ENCODE measurements around the gene MYMX. TPM values are rescaled to one million over a fixed set of nuclear protein-coding genes. Genes with fewer than 3 reads are reported as not detected.

The MYMX gene
- total RNA-seq, 1 donor = not detected

- Histone ChIP-seq H3K27ac (ENCODE audit: low read depth, low read length) (peak overlapping the region; percentile 95), H2AFZ (ENCODE audit: low read length) (peak overlapping the region; percentile 95)
These were observed 28.7 kb downstream of the MYMX start for GRCh38 chr6:44245391-44245911.

GRCh38 chr6:44245912-44246662, 29.4 kb downstream of the MYMX start:
- peak overlapping the region; percentile 97 for H3K4me2 ChIP-seq (ENCODE audit: insufficient read depth, low read length)
- H3K36me3 ChIP-seq (ENCODE audit: insufficient read depth, low read length) = peaks cover 26% of the 10 kb centered on the region
- peak overlapping the region; percentile 95 for H3K27ac ChIP-seq (ENCODE audit: low read depth, low read length)
- TF ChIP-seq CTCF (IDR thresholded peaks at IDR 0.05; ENCODE audit: extremely low read depth, low read depth, low read length) = no peak
- H3K4me1 ChIP-seq (ENCODE audit: insufficient read depth, low read length) = peaks cover 26% of the 10 kb centered on the region
- peak overlapping the region; percentile 95 for H2AFZ ChIP-seq (ENCODE audit: low read length)
- H3K9me3 ChIP-seq (ENCODE audit: low read depth, low read length) = no peaks in the 10 kb centered on the region
- H3K79me2 ChIP-seq (ENCODE audit: insufficient read depth, low read length) = peaks cover 42% of the 10 kb centered on the region
- no peaks in the 10 kb centered on the region for H3K27me3 ChIP-seq (ENCODE audit: insufficient read depth, low read length)
- peaks cover 39% of the 10 kb centered on the region for H4K20me1 ChIP-seq (ENCODE audit: insufficient read depth, low read length)
- DNase-seq (ENCODE audit: insufficient read length, low spot score, missing footprints) = peak; percentile 97
- H3K4me3 ChIP-seq (ENCODE audit: insufficient read depth, low read length) = peak overlapping the region; percentile 99

More at GRCh38 chr6:44245391-44245911, 28.7 kb downstream of the MYMX start:
- H4K20me1 ChIP-seq (ENCODE audit: insufficient read depth, low read length) = peaks cover 34% of the 10 kb centered on the region
- peak overlapping the region; percentile 99 for H3K4me3 ChIP-seq (ENCODE audit: insufficient read depth, low read length)
- H3K27me3 ChIP-seq (ENCODE audit: insufficient read depth, low read length) = no peaks in the 10 kb centered on the region
- H3K79me2 ChIP-seq (ENCODE audit: insufficient read depth, low read length) = peaks cover 36% of the 10 kb centered on the region
- no peaks in the 10 kb centered on the region for H3K9me3 ChIP-seq (ENCODE audit: low read depth, low read length)
- peaks cover 26% of the 10 kb centered on the region for H3K4me1 ChIP-seq (ENCODE audit: insufficient read depth, low read length)
- H3K36me3 ChIP-seq (ENCODE audit: insufficient read depth, low read length) = peaks cover 20% of the 10 kb centered on the region
- no peak for TF ChIP-seq CTCF (IDR thresholded peaks at IDR 0.05; ENCODE audit: extremely low read depth, low read depth, low read length)
- H3K4me2 ChIP-seq (ENCODE audit: insufficient read depth, low read length) = peak overlapping the region; percentile 97
- DNase-seq (ENCODE audit: insufficient read length, low spot score, missing footprints) = no peak

GRCh38 chr6:44246663-44247337, 30.1 kb downstream of the MYMX start, which contains the start of gene HSP90AB1:
Gene HSP90AB1 (plus strand): TSS chr6:44247101. CDS start chr6:44248630, 1,529 bp downstream.
- no peak for TF ChIP-seq CTCF (IDR thresholded peaks at IDR 0.05; ENCODE audit: extremely low read depth, low read depth, low read length)

More at GRCh38 chr6:44246663-44247337, 30.1 kb downstream of the MYMX start, which contains the start of gene HSP90AB1:
- Histone ChIP-seq H3K4me3 (ENCODE audit: insufficient read depth, low read length) (peak within 1 kb of the TSS; percentile 99), H2AFZ (ENCODE audit: low read length) (peak within 1 kb of the TSS; percentile 95), H3K4me1 (ENCODE audit: insufficient read depth, low read length) (peaks cover 26% of the 10 kb centered on the region), H3K9me3 (ENCODE audit: low read depth, low read length) (no peaks in the 10 kb centered on the region), H3K27me3 (ENCODE audit: insufficient read depth, low read length) (no peaks in the 10 kb centered on the region), H3K36me3 (ENCODE audit: insufficient read depth, low read length) (peaks cover 33% of the 10 kb centered on the region), H4K20me1 (ENCODE audit: insufficient read depth, low read length) (peaks cover 45% of the 10 kb centered on the region), H3K79me2 (ENCODE audit: insufficient read depth, low read length) (peaks cover 48% of the 10 kb centered on the region), H3K27ac (ENCODE audit: low read depth, low read length) (peak within 1 kb of the TSS; percentile 95), H3K4me2 (ENCODE audit: insufficient read depth, low read length) (peak within 1 kb of the TSS; percentile 97)
- DNase-seq (ENCODE audit: insufficient read length, low spot score, missing footprints) = peak; percentile 97
